NCI-H69 (cell line): ENCODE results near the gene SLC26A11.

Experiments used
- DNase-seq: peaks from one replicate; lab custom pipeline; 2025; lab: John Stamatoyannopoulos, UW

Gene SLC26A11

GRCh38 chr17:80217703-80218362 is 2.4 kb upstream of the SLC26A11 start:
- no peak for DNase-seq

DNA sequence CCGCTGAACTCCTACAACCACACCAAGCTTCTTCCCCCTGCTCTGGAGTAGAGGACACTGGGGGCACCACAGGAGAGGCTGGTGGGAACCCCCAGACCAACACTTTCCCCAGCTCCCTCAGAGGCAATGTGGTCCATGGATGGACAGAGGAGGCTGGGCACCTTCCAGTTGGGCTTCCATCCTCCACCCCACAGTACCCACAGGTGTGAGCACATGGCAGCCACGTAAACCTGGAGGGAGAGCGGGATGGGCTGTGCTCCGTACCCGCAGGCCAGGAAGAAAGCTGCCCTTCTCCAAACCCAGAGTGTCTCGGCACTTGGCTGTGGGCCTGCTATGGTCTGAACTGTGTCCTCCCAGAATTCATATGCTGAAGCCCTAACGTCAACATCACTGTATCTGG is 1.8 kb upstream of the SLC26A11 start:
- DNase-seq, result no peak

GRCh38 chr17:80219013-80219762 is 1.0 kb upstream of the SLC26A11 start:
- DNase-seq, result peak; percentile 72

GRCh38 chr17:80219763-80220053 is 519 bp upstream of the SLC26A11 start:
- no peak for DNase-seq

- peak; percentile 44 for DNase-seq
Measured at GRCh38 chr17:80220736-80221215, 549 bp downstream of the SLC26A11 start.

GRCh38 chr17:80221351-80222105 is 1.3 kb downstream of the SLC26A11 start:
- no peak for DNase-seq

DNA sequence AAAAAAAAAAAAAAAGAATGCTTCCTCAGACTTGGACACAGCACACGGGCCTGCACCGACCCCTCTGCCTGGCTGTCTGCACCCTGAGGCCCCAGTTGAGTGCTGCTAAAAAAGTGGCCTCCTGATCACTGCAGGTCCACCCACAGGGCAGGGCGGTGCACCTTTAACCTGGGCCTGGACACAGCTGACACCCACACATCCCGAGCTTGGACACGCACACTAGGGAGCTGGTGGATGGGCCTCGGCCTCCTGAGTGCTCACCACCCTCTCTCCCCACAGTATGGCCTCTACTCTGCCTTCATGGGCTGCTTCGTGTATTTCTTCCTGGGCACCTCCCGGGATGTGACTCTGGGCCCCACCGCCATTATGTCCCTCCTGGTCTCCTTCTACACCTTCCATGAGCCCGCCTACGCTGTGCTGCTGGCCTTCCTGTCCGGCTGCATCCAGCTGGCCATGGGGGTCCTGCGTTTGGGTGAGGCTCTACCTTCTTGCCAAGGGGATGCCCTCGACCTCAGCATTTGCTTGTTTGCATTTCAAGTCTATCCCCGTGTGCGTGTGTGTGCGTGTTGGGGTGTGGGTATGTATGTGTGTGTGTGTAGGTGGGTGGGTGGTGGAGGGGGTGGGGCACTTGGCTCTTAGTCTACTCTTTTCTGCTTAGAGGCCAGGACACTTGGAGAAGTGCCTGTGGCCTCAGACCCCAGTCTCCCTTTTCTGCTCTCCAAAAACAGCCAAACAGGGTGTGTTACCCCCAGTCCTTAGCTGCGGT is 2.3 kb downstream of the SLC26A11 start:
- DNase-seq, result no peak

DNA sequence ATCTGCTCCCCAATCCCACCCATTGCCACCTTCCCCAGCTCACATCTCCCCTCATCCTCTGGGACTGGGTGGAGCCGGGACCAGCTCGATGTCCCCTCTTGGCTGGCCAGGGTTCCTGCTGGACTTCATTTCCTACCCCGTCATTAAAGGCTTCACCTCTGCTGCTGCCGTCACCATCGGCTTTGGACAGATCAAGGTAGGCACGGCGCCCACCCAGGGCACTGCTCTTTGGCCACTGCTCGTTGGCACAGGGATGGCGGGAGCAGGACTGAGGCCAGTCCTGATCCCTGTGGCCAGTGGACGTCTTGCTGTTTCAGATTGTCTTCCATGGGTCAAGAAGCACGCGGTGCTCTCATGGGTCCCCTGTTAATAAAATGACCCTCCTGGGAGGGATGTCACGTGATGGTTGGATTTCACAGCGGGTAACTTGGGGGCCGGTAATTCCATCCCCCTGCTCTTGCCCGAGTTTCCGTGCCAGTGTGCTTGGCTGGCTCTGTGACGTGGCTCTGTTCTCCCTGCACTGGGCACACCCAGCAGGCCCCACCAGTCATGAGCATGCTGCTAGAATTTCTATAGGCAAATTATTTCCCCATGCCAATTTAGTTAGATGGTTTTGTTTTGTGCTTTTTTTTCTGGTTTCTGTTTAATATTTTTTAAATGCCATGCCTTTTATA is 3.1 kb downstream of the SLC26A11 start:
- DNase-seq, result no peak

GRCh38 chr17:80223838-80224497 is 3.7 kb downstream of the SLC26A11 start:
- no peak for DNase-seq

DNA sequence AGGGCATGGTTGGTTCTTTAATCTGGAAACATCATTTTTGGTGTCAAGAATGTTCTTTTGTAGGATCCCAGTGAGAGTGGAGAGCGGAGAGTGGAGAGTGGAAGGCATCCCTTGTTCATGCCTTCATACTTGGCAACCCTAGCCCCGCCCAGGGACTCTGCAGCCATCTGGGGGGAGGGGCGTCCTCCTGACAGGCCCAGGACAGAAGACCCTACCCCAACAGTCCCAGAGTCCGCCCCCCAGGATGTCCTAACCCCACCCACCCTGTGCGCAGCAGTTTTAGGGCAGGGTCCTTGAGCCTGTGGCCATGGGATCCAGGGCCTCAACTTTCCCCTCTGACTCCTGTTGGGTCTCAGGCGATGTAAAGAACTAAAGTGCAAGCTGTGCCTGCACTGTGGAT is 4.5 kb downstream of the SLC26A11 start:
- DNase-seq, result no peak

DNA sequence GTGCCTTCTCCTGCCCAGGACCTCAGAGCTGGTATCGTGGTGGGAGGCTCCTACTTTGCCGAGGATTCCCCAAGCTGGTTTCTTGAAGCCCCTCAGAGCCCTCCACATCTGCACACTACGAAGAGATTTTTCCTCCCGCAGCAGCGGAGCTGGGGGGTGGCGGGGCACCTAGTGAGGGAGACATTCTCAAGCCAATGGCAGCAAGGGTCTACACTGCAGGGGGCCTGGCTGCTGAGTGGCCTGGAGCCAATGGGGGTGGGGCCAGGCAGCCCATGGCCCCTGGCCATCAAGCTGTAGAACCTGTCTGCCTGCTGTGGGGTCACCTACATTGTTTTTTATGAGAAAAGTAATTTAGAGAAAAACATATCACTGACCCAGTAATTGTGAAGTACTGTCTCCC is 5.0 kb downstream of the SLC26A11 start:
- peak; percentile 16 for DNase-seq

DNA sequence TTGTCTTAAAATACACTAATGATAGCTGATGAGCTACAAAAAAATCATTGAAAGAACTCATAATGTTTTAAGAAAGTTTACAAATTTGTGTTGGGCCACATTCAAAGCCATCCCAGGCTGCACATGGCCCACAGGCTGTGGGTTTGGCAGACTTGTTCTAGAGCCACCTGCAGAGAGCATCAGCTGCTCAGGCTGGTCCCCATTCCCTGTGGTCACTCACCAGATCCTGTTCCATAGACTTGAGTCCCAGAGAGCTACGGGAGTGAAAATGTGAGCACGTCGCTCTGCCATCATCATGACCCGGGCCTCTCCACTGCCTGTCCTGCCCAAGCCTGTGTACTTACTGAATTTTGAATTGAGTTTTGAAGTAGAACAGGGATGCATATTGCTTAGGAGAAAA is 6.9 kb downstream of the SLC26A11 start:
- DNase-seq, result no peak

DNA sequence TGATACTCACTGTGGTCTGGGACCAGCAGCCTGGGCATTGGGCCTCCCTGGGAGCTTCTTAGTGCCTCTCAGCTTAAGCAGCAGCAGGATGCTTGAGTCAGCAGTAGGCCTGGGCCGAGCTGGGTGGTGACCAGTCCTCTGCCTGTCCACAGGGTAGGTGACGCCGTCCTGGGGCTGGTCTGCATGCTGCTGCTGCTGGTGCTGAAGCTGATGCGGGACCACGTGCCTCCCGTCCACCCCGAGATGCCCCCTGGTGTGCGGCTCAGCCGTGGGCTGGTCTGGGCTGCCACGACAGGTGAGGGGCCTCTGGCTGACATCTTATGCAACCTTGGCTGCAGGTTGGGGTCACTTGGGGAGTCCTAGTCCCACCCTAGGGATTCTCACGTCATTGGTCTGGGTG is 7.4 kb downstream of the SLC26A11 start:
- no peak for DNase-seq

- DNase-seq, result no peak
Measured at GRCh38 chr17:80228477-80228876, 8.2 kb downstream of the SLC26A11 start.

- DNase-seq, result no peak
Measured at GRCh38 chr17:80229011-80229410, 8.8 kb downstream of the SLC26A11 start.

DNA sequence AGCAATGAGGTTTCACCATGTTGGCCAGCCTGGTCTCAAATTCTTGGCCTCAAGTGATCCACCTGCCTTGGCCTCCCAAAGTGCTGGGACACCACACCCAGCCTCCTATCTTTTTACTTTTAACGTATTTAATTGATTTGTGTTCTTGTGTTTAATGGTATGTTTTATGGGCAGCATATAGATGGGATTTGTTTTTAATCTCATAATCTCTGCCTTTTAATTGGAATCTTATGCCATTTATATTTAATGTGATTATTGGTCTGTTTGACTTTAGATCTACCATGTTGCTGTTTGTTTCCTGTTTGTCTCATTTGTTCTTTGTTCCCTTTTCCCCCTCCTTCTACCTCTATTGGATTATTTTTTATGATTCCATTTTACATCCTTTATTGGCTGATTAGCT is 12.2 kb downstream of the SLC26A11 start:
- DNase-seq, result no peak

DNA sequence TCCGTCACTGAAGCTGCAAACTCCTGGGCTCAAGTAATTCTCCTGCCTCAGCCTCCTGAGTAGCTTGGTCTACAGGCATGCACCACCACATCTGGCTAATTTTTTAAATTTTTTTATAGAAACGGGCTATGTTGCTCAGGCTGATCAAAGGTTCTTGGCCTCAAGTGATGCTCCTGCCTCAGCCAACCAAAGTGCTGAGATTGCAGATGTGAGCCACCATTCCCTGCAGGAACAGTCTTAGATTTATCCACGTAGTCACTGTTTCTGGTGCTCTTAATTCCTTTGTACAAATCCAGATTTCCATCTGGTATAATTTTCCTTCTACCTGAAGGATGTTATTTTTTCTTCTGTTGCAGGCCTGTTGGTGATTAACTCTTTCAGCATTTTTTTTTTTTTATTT is 13.0 kb downstream of the SLC26A11 start:
- no peak for DNase-seq

DNA sequence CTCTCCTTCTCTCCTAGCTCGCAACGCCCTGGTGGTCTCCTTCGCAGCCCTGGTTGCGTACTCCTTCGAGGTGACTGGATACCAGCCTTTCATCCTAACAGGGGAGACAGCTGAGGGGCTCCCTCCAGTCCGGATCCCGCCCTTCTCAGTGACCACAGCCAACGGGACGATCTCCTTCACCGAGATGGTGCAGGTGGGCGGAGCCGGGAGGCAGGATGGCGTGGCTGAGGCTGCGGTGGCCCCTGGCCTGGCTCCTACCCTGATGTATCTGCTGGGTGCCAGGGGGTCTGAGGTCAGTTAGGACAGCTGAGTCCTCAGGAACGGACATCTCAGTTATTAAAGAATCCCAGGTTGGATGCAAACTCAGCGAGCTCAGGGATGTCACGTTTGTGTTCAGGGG is 16.7 kb downstream of the SLC26A11 start:
- no peak for DNase-seq

- DNase-seq, result no peak
Measured at GRCh38 chr17:80237386-80237785, 17.2 kb downstream of the SLC26A11 start.

- no peak for DNase-seq
Measured at GRCh38 chr17:80242505-80242904, 22.3 kb downstream of the SLC26A11 start.
